GM23338 (cell line): ENCODE results near the gene RFX3. TPM values are rescaled to one million over a fixed set of nuclear protein-coding genes. Genes with fewer than 3 reads are reported as not detected.
A peak's percentile ranks its signal among the peaks of the same experiment; 100 is the strongest.

Experiments
- ATAC-seq: fragments of 200-7000 bp; cut with Tn5 transposase; 3 replicates; pipeline ENCODE4 v1.9.1; 2020
- DNase-seq: peaks from one replicate; pipeline ENCODE4 v3.0.0-alpha.2; 2015; ENCODE audit warnings: low spot score
- H2AFZ ChIP-seq: fragments of 200-600 bp; sonication (generic); 2 replicates; pipeline ENCODE4 v1.8.0; 2016; ENCODE audit warnings: antibody characterized with exemption, mild to moderate bottlenecking, moderate library complexity
- H3F3A ChIP-seq: fragments of 200-600 bp; sonication (generic); replicated peaks from 2 replicates; pipeline ENCODE4 v1.8.0; 2017; ENCODE audit warnings: antibody characterized with exemption, mixed run types, low read depth
- H3K27ac ChIP-seq: fragments of 200-600 bp; sonication (generic); 2 replicates; pipeline ENCODE4 v1.6.1; 2016; ENCODE audit warnings: low read depth
- H3K27me3 ChIP-seq: fragments of 200-600 bp; sonication (generic); 2 replicates; pipeline ENCODE4 v1.8.0; 2016; ENCODE audit warnings: mild to moderate bottlenecking, mixed run types, moderate library complexity; ENCODE audit not compliant: insufficient read depth
- H3K36me3 ChIP-seq: fragments of 200-600 bp; sonication (generic); 2 replicates; pipeline ENCODE4 v1.8.0; 2016; ENCODE audit warnings: mild to moderate bottlenecking; ENCODE audit not compliant: insufficient read depth
- H3K4me1 ChIP-seq: fragments of 200-600 bp; sonication (generic); 2 replicates; pipeline ENCODE4 v1.8.0; 2016; ENCODE audit warnings: mild to moderate bottlenecking, moderate library complexity; ENCODE audit not compliant: insufficient read depth
- H3K4me2 ChIP-seq: fragments of 200-600 bp; sonication (generic); 2 replicates; pipeline ENCODE4 v1.7.1; 2017; ENCODE audit warnings: mixed run types
- H3K4me3 ChIP-seq: fragments of 200-600 bp; sonication (generic); 2 replicates; pipeline ENCODE4 v1.6.1; 2016; ENCODE audit warnings: mixed run types
- H3K79me2 ChIP-seq: fragments of 200-600 bp; sonication (generic); replicated peaks from 2 replicates; pipeline ENCODE4 v1.8.0; 2017; ENCODE audit warnings: mild to moderate bottlenecking; ENCODE audit not compliant: insufficient read depth
- H3K9me2 ChIP-seq: fragments of 200-600 bp; sonication (generic); 2 replicates; pipeline ENCODE4 v1.8.0; 2017; ENCODE audit not compliant: insufficient read depth
- H4K20me1 ChIP-seq: fragments of 200-600 bp; sonication (generic); replicated peaks from 2 replicates; pipeline ENCODE4 v1.8.0; 2017; ENCODE audit warnings: mild to moderate bottlenecking; ENCODE audit not compliant: insufficient read depth
- H3K27ac Mint-ChIP-seq: 2 replicates; pipeline ENCODE4 v1.8.0; 2020; ENCODE audit warnings: inconsistent platforms, mild to moderate bottlenecking, moderate library complexity, mixed read lengths
- H3K27me3 Mint-ChIP-seq: 3 replicates; pipeline ENCODE4 v1.8.0; 2022; ENCODE audit warnings: low read depth, mild to moderate bottlenecking, moderate library complexity, mixed read lengths, inconsistent platforms; ENCODE audit not compliant: insufficient read depth, poor library complexity
- H3K36me3 Mint-ChIP-seq: 3 replicates; pipeline ENCODE4 v1.8.0; 2021; ENCODE audit warnings: low read depth, mild to moderate bottlenecking, inconsistent platforms, moderate library complexity, mixed read lengths
- H3K4me1 Mint-ChIP-seq: 3 replicates; pipeline ENCODE4 v1.8.0; 2020; ENCODE audit warnings: mild to moderate bottlenecking, inconsistent platforms, mixed read lengths
- H3K4me3 Mint-ChIP-seq: 3 replicates; pipeline ENCODE4 v1.8.0; 2021; ENCODE audit warnings: moderate library complexity, mild to moderate bottlenecking, inconsistent platforms, mixed read lengths
- H3K9me3 Mint-ChIP-seq: 3 replicates; pipeline ENCODE4 v1.8.0; 2020; ENCODE audit warnings: moderate library complexity, mild to moderate bottlenecking, inconsistent platforms, mixed read lengths
- CREB1 ChIP-seq: fragments of 250-450 bp; sonication (Bioruptor Pico); IDR thresholded peaks from 2 replicates; pipeline ENCODE4 v1.5.0; 2020; ENCODE audit warnings: low read depth, mild to moderate bottlenecking, moderate library complexity
- EZH2phosphoT487 ChIP-seq: fragments of 200-600 bp; sonication (generic); IDR thresholded peaks from one replicate; pipeline ENCODE4 v1.8.1; 2018; ENCODE audit warnings: antibody characterized with exemption; ENCODE audit not compliant: unreplicated experiment
- STAT1 ChIP-seq: IDR thresholded peaks from one replicate; pipeline ENCODE4 v1.6.1; 2016; ENCODE audit warnings: antibody characterized with exemption; ENCODE audit not compliant: unreplicated experiment
- ZNF331 ChIP-seq: fragments of 250-450 bp; sonication (Bioruptor Pico); IDR thresholded peaks from 2 replicates; pipeline ENCODE4 v1.5.0; 2020; ENCODE audit warnings: low read depth, mild to moderate bottlenecking, moderate library complexity
- polyA plus RNA-seq: library from polyadenylated mRNA; unstranded; fragments of >200 nt; fragmentation: Nextera tagmentation; extraction: Ambion mirVana; gene quantifications from 2 replicates; pipeline ENCODE4 v1.2.1, GENCODE V29; 2016
- total RNA-seq: library from RNA; depleted of rRNA; stranded (reverse); fragments of >200 nt; shearing (Covaris generic); gene quantifications from 2 replicates; pipeline ENCODE4 v1.2.3, GENCODE V29; 2014
- TF ChIP-seq, protein P1 (sequence below): IDR thresholded peaks from one replicate; pipeline ENCODE4 v1.6.1; 2018; ENCODE audit warnings: antibody characterized with exemption; ENCODE audit not compliant: unreplicated experiment
- TF ChIP-seq, protein P2 (sequence below), 2 experiments: fragments of 200-600 bp in 1 of 2; sonication (generic) in 1 of 2; conservative IDR thresholded peaks; 2 replicates each; pipeline versions ENCODE4 v1.5.1 to v1.6.1; 2016 to 2017; ENCODE audit warnings: antibody characterized with exemption in 2 of 2, low read depth in 2 of 2, mild to moderate bottlenecking in 2 of 2, moderate library complexity in 1 of 2
- TF ChIP-seq, protein P3 (sequence below): IDR thresholded peaks from 2 replicates; pipeline ENCODE4 v1.6.1; 2016; ENCODE audit warnings: antibody characterized with exemption

RFX3 gene
- total and polyA plus RNA-seq, 2 experiments from 2014 or later, result 9.8 to 22.1 TPM

DNA sequence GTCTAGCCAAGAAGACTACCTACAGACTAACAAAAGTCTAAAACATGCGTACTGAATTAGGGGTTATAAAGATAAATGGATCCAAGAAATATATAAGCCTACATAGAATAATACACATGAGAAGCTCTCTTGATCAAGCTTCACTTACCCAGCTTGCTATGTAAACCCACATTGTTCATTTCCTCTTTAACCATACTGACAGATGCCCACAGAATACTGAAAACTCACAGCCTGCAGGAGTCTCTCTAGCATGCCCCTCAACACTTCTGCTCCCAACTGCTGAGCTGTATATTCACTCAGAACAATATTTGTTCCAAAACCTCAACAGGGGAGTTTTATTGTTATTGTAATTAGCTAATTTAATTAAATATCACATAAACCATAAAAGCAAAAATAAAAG is 52.4 kb downstream of the RFX3 start (continued):
- TF ChIP-seq ZNF331 (no peak), EZH2phosphoT487 (no peak), STAT1 (no peak), CREB1 (CRISPR knock-in tag) (no peak)
- TF ChIP-seq, protein P1, sequence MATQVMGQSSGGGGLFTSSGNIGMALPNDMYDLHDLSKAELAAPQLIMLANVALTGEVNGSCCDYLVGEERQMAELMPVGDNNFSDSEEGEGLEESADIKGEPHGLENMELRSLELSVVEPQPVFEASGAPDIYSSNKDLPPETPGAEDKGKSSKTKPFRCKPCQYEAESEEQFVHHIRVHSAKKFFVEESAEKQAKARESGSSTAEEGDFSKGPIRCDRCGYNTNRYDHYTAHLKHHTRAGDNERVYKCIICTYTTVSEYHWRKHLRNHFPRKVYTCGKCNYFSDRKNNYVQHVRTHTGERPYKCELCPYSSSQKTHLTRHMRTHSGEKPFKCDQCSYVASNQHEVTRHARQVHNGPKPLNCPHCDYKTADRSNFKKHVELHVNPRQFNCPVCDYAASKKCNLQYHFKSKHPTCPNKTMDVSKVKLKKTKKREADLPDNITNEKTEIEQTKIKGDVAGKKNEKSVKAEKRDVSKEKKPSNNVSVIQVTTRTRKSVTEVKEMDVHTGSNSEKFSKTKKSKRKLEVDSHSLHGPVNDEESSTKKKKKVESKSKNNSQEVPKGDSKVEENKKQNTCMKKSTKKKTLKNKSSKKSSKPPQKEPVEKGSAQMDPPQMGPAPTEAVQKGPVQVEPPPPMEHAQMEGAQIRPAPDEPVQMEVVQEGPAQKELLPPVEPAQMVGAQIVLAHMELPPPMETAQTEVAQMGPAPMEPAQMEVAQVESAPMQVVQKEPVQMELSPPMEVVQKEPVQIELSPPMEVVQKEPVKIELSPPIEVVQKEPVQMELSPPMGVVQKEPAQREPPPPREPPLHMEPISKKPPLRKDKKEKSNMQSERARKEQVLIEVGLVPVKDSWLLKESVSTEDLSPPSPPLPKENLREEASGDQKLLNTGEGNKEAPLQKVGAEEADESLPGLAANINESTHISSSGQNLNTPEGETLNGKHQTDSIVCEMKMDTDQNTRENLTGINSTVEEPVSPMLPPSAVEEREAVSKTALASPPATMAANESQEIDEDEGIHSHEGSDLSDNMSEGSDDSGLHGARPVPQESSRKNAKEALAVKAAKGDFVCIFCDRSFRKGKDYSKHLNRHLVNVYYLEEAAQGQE, result no peak
- TF ChIP-seq, protein P2, sequence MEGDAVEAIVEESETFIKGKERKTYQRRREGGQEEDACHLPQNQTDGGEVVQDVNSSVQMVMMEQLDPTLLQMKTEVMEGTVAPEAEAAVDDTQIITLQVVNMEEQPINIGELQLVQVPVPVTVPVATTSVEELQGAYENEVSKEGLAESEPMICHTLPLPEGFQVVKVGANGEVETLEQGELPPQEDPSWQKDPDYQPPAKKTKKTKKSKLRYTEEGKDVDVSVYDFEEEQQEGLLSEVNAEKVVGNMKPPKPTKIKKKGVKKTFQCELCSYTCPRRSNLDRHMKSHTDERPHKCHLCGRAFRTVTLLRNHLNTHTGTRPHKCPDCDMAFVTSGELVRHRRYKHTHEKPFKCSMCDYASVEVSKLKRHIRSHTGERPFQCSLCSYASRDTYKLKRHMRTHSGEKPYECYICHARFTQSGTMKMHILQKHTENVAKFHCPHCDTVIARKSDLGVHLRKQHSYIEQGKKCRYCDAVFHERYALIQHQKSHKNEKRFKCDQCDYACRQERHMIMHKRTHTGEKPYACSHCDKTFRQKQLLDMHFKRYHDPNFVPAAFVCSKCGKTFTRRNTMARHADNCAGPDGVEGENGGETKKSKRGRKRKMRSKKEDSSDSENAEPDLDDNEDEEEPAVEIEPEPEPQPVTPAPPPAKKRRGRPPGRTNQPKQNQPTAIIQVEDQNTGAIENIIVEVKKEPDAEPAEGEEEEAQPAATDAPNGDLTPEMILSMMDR (conservative IDR thresholded peaks at IDR 0.05; ENCODE audit: low read depth in 2 of 2), result no peak
- TF ChIP-seq, protein P3, sequence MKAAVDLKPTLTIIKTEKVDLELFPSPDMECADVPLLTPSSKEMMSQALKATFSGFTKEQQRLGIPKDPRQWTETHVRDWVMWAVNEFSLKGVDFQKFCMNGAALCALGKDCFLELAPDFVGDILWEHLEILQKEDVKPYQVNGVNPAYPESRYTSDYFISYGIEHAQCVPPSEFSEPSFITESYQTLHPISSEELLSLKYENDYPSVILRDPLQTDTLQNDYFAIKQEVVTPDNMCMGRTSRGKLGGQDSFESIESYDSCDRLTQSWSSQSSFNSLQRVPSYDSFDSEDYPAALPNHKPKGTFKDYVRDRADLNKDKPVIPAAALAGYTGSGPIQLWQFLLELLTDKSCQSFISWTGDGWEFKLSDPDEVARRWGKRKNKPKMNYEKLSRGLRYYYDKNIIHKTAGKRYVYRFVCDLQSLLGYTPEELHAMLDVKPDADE, result no peak

DNA sequence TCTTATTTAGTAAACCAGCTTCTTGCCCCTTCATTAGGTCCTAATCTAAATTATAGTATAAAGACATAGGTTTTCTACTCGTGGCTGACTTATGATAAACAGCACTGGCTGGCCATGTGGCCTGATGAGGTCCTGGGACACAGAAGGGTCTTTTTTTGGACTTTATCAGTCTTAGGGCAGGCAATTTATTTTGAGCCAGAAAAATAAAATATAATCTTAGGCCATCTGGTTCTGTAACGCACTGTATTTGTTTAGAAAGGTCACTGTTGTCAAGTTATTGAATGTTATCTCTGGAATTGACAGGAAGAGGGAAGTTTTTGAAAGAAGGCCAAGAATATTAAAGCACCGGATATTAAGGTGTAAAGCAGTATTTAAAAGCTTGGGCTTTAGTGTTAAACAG is 53.9 kb downstream of the RFX3 start:
- H3K4me3 Mint-ChIP-seq, result no peak overlapping the region
- no peaks in the 10 kb centered on the region for H3F3A ChIP-seq
- no peaks in the 10 kb centered on the region for H3K9me2 ChIP-seq
- H4K20me1 ChIP-seq, result 0 out of 2 replicates have a peak, but pooled peaks cover 3% of the 10 kb centered on the region
- no peaks in the 10 kb centered on the region for H3K9me3 Mint-ChIP-seq
- DNase-seq, result no peak
- ATAC-seq, result no peak
- no peaks in the 10 kb centered on the region for H3K27me3 ChIP-seq
- no peak overlapping the region for H3K4me2 ChIP-seq
- H3K4me3 ChIP-seq, result no peak overlapping the region
- no peak overlapping the region for H3K27ac Mint-ChIP-seq
- H3K36me3 ChIP-seq, result no peaks in the 10 kb centered on the region
- TF ChIP-seq EZH2phosphoT487, result no peak
- peaks cover 7% of the 10 kb centered on the region; the same call in 2 of the 3 replicates for H3K36me3 Mint-ChIP-seq
- peaks cover 2% of the 10 kb centered on the region for H3K27me3 Mint-ChIP-seq
- peaks cover 24% of the 10 kb centered on the region for H3K79me2 ChIP-seq
- no peak overlapping the region for H2AFZ ChIP-seq
- peak overlapping the region; percentile 12; the same call in 1 of the 2 replicates for H3K27ac ChIP-seq
- peaks cover 24% of the 10 kb centered on the region for H3K4me1 Mint-ChIP-seq
- peaks cover 17% of the 10 kb centered on the region for H3K4me1 ChIP-seq
